Measurements from ENCODE around the gene TCEANC2.

The TCEANC2 gene

DNA sequence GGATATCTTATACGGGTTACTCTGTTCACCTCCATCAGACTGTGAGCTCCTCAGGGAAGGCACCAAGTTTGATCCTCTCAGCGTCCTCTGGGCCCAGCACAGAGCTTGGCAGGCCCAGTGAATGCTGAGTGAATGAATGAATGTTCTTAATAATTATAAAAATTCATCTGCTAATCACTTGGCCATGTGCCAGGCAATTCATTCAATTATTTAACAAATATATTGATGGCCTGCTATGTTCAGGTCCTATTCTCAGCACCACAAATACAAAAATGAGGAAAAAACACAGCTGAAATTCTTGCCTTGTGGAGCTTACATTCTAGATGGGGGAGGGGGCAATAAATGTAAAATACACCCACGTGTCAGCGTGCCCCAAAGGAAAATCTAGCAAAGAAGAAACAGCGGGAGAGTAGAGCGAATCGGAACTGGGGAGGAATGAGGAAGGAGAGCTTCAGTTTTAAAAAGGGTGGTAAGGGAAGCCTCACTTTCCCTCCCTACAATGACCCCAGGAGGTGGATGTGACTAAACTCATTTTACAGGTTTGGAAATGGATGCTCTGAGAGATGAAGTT, 83.6 kb downstream of the TCEANC2 start:
- no peak for DNase-seq (ENCODE audit: low read depth)

DNA sequence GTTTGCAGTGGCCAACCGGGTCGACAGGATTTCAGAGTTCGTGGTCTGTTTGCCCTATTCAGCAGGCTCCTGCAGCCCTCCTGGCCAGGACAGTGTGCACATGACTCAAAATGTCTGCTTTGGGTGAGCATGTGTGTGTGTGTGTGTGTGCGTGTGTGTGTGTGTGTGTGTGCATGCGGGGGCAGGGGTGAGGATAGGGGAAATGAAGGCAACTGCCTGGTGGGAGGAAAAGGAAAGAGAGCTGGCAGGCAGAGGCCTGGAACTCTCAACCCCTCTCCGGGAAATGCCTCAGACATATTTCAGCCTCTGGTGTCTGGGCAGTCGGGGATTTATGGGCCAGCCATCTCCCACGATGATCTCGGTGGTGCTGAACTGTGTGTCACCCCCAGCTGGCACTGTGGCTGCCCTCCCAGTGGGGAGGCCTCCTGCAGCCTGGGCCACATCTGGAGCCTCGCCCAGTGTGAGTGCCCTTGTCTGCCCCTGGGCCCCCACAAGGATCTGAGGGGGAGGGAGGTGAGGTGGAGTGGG, 84.2 kb downstream of the TCEANC2 start:
- no peak for DNase-seq (ENCODE audit: low read depth)

DNA sequence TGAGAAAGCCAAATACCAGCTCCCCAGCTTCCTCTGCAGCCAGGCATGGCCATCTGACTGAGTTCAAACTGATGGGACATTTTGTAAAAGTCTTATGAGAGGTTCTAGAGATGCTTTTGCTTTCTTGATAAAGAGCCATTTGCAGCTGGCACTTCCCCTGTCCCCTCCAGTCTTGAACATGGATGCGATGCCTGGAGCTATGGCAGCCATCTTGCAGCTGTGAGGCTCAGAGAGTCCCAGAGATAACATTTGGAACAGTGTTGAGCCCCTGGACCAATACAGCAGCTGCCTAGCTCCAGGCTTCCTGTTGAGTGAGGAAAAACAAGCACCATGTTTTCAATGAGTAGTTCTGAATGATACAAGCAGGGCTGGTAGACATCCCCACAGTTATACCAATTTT, 85.6 kb downstream of the TCEANC2 start:
- no peak for DNase-seq (ENCODE audit: low read depth)

DNA sequence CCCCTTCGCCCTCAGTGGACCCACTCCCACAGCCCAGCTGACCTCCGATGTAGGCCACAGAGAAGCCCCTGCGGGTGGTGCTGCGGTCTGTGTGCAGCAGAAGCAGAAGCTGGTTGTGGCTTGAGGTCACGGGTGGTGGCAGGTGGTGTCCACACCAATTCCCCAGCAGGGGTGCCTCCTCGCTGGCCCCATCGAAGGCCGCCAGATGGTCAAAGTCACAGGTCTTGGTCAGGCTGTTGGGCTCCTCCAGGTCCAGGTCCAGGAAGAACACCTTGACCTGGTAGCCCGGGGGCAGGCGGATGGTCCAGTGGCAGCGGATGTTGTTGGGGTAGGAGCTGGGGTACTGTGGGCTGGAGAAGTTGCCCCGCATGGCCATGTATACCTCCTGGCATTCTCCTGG, 86.3 kb downstream of the TCEANC2 start:
- DNase-seq (ENCODE audit: low read depth), result no peak

DNA sequence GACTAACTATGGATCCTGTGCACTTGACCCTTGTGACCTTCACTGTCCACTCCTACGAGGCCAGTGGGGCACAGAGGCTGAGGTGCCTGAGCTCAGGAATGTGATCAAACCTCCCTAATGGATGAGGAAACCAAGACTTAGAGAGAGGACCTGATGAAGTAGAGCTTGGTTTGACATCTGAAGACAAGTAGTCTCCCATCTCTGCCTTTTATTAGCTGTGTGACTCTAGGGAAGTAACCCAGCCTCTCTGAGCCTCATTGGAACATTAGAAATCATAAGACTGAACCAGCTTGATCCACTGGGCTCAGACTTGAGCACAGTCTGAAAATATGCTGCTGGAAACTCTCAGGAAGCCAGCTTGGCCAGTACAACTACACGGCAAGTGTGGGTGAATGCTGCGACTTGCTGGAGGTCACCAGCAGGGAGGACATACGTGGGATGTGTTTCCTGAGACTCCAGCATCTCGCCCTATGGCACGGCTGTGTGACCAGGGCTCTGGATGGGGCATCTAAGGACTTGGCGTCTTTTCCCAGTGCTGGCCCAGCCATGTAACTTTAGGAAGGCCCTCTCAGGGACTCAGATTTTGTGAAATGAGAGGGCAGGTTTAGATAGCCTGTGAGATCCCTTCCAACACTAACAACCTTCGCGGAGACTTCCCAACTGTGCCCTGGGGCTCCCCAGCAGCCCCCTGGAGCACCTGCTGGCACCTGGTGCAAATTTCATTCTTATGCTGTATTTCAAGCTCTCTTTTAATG, 88.9 kb downstream of the TCEANC2 start:
- no peak for DNase-seq (ENCODE audit: low read depth)

GRCh38 chr1:54144366-54144765, 91.0 kb downstream of the TCEANC2 start:
- DNase-seq (ENCODE audit: low read depth), result no peak

DNA sequence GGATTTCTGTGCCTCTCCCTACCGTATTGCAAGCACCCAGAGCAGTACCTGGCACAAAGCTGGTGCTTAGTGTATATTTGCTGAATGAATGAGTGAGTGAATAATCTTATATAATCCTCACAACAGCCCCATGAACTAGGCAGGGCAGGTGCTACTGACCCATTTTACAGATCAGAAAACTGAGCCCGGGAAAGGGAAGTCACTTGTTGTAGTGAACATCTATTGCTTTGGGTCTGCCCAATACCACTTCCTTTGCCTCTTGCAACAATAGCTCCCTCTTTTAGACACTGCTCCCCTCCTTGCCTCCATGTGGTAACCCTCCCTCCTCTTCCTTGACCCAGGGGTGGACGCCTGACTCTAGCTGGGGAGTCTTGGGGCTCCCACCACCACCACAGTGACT, 96.3 kb downstream of the TCEANC2 start:
- DNase-seq (ENCODE audit: low read depth), result no peak

GRCh38 chr1:54151013-54151412, 97.6 kb downstream of the TCEANC2 start:
- no peak for DNase-seq (ENCODE audit: low read depth)

- no peak for DNase-seq (ENCODE audit: low read depth)
Measured at GRCh38 chr1:54152696-54153095, 99.3 kb downstream of the TCEANC2 start, which contains the start of gene CDCP2. TSS of gene CDCP2 (minus strand) at chr1:54153000. CDS start at chr1:54152922, 78 bp downstream.

DNA sequence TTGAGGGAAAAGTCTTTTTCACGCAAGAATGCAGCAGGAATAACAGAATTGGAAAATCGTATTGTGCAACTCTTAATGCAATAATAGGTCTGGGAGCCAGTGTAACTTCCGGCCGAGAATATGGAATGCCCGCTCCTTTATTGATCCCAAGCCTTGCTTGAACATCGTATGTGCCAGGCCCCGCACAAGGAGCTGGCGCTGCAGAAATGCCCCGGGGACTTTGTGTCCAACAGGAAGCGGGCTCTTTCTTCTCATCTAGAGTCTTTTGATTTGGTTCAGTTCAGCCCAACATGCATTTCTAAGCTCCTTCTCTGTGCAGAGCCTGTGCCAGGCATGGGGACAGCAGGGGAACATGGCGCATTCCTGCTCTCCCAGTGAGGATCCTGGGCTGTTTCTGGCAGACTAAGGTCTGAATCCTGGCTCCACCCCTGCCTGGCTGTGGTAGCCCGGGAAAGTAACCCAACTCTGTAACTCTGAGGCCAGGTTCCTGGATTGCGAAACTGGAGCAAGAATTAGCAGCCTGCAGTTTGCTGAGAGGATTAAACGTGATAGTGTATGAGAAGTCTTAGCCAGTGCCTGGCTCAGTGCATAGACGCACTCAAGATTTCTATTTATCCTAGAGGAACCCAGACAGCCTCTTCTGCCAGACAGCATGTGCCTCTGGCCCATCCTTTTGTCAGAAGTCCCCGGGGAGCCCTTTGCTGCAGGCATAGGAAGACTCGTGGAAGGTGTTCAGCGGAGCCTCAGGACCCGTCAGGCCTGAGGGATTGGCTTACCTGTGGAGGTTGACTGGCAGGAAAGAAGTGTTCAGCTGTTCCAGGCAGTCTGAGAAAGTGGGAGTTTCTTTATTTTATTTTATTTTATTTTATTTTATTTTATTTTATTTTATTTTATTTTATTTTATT, 100.4 kb downstream of the TCEANC2 start:
- no peak for DNase-seq (ENCODE audit: low read depth)
